IPS-18c (cell line): ENCODE results near the gene HIP1R.
A peak's percentile ranks its signal among the peaks of the same experiment; 100 is the strongest.
"Not testable (repeated sequence)": the region's sequence is repeated elsewhere in the genome, so short reads cannot be mapped to it uniquely, and the experiment has no call there.

Source experiments
- H3K4me3 ChIP-seq: 2 replicates; pipeline ENCODE4 v1.7.0; 2013; ENCODE audit warnings: low read depth, mild to moderate bottlenecking, low read length, moderate library complexity; ENCODE audit not compliant: insufficient read depth
- H3K9me3 ChIP-seq: one replicate; pipeline ENCODE4 v1.6.1; 2013; ENCODE audit warnings: mild to moderate bottlenecking, low read length, moderate library complexity; ENCODE audit not compliant: control insufficient read depth, insufficient read depth

HIP1R gene

GRCh38 chr12:122876731-122877130 lies 41.5 kb downstream of the HIP1R start:
- no peaks in the 10 kb centered on the region for H3K9me3 ChIP-seq

GRCh38 chr12:122878780-122879612 lies 43.7 kb downstream of the HIP1R start:
- H3K4me3 ChIP-seq: no peak overlapping the region
- no peaks in the 10 kb centered on the region for H3K9me3 ChIP-seq

More at GRCh38 chr12:122876731-122877130, 41.5 kb downstream of the HIP1R start:
- H3K4me3 ChIP-seq: no peak overlapping the region

GRCh38 chr12:122880155-122880667 lies 45.0 kb downstream of the HIP1R start:
- H3K4me3 ChIP-seq: no peak overlapping the region
- H3K9me3 ChIP-seq: no peaks in the 10 kb centered on the region

- no peak overlapping the region for H3K4me3 ChIP-seq
- H3K9me3 ChIP-seq: no peaks in the 10 kb centered on the region
Observed at GRCh38 chr12:122880668-122881067, 45.4 kb downstream of the HIP1R start.

- H3K4me3 ChIP-seq: no peak overlapping the region
Observed at GRCh38 chr12:122882908-122883558, 47.8 kb downstream of the HIP1R start.

GRCh38 chr12:122884091-122884826 lies 49.0 kb downstream of the HIP1R start:
- H3K9me3 ChIP-seq: no peaks in the 10 kb centered on the region
- no peak overlapping the region for H3K4me3 ChIP-seq

More at GRCh38 chr12:122882908-122883558, 47.8 kb downstream of the HIP1R start:
- no peaks in the 10 kb centered on the region for H3K9me3 ChIP-seq

- Histone ChIP-seq H3K9me3 (no peaks in the 10 kb centered on the region), H3K4me3 (no peak overlapping the region)
Observed at GRCh38 chr12:122884860-122885259, 49.6 kb downstream of the HIP1R start.

GRCh38 chr12:122886161-122886560 lies 50.9 kb downstream of the HIP1R start:
- H3K4me3 ChIP-seq: no peak overlapping the region
- no peaks in the 10 kb centered on the region for H3K9me3 ChIP-seq

- H3K9me3 ChIP-seq: no peaks in the 10 kb centered on the region
- no peak overlapping the region for H3K4me3 ChIP-seq
Observed at GRCh38 chr12:122886851-122887818, 51.9 kb downstream of the HIP1R start.

- H3K4me3 ChIP-seq: no peak overlapping the region
Observed at GRCh38 chr12:122887819-122888212, 52.6 kb downstream of the HIP1R start.

GRCh38 chr12:122888232-122888752 lies 53.0 kb downstream of the HIP1R start:
- Histone ChIP-seq H3K4me3 (peak overlapping the region; percentile 20; the same call in 1 of the 2 replicates), H3K9me3 (no peaks in the 10 kb centered on the region)

More at GRCh38 chr12:122887819-122888212, 52.6 kb downstream of the HIP1R start:
- H3K9me3 ChIP-seq: no peaks in the 10 kb centered on the region

GRCh38 chr12:122889761-122890520 lies 54.7 kb downstream of the HIP1R start:
- no peaks in the 10 kb centered on the region for H3K9me3 ChIP-seq
- no peak overlapping the region for H3K4me3 ChIP-seq

- peaks cover 3% of the 10 kb centered on the region for H3K9me3 ChIP-seq
- H3K4me3 ChIP-seq: no peak overlapping the region
Observed at GRCh38 chr12:122891661-122892525, 56.6 kb downstream of the HIP1R start.

GRCh38 chr12:122892724-122893123 lies 57.5 kb downstream of the HIP1R start:
- not testable (repeated sequence) for H3K9me3 ChIP-seq, H3K4me3 ChIP-seq
